Measurements from ENCODE around the gene CIAO1. TPM values are rescaled to one million over a fixed set of nuclear protein-coding genes. Genes with fewer than 3 reads are reported as not detected.
"Not testable (repeated sequence)": the region's sequence is repeated elsewhere in the genome, so short reads cannot be mapped to it uniquely, and the experiment has no call there.

CIAO1 gene
- polyA plus RNA-seq, 1 experiment = 90.0 TPM

DNA sequence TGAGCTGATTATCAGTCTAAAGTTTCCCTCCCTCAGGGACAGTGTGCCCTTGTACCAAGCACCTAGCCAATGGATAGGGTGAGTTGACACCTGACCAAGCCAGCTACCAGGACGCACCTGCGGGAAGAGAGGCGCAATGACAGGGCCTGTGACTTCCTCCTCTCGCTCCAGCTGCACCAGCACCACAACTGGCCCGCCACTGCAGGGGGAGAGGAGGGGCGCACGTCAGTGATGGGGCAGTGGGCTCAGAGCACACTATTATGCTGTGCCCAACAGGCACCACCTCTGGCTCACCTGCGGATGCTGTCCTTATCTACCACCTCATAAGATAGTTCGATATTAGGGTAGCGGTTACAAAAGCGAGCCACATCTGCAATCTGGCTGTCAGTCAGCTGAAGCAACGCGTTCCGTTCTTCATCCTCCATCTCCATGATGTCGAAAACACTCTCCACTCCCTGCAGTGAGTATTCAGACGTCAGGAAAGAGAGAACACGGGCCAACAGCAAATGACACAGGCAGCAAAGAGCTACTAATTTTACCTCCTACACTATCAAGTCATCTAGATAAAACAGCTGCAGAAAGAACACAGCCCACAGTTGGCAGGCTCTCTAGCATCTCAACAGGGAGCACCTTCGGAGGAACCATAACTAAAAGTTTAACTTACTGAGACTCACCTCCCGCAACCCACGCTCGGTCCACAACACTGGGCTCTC is 10.9 kb downstream of the CIAO1 start:
- TF ChIP-seq, protein P1, sequence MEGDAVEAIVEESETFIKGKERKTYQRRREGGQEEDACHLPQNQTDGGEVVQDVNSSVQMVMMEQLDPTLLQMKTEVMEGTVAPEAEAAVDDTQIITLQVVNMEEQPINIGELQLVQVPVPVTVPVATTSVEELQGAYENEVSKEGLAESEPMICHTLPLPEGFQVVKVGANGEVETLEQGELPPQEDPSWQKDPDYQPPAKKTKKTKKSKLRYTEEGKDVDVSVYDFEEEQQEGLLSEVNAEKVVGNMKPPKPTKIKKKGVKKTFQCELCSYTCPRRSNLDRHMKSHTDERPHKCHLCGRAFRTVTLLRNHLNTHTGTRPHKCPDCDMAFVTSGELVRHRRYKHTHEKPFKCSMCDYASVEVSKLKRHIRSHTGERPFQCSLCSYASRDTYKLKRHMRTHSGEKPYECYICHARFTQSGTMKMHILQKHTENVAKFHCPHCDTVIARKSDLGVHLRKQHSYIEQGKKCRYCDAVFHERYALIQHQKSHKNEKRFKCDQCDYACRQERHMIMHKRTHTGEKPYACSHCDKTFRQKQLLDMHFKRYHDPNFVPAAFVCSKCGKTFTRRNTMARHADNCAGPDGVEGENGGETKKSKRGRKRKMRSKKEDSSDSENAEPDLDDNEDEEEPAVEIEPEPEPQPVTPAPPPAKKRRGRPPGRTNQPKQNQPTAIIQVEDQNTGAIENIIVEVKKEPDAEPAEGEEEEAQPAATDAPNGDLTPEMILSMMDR (IDR thresholded peaks at IDR 0.05; ENCODE audit: insufficient read depth, low read depth, low read length) = no peak
- Histone ChIP-seq H3K36me3 (ENCODE audit: control insufficient read depth, insufficient read depth, low read length) (peaks cover 35% of the 10 kb centered on the region), H3K27me3 (ENCODE audit: control insufficient read depth, insufficient read depth, low read length) (no peaks in the 10 kb centered on the region), H3K4me3 (ENCODE audit: low read depth, low read length) (no peak overlapping the region)
- POLR2A ChIA-PET = no interaction called here
- no peak for DNase-seq (ENCODE audit: low read depth)
- CTCF ChIA-PET = interaction anchor here (1.5 kb wide), 1 partner anchor 138 kb away, joined by 3 read pairs; no protein-coding TSS in a partner anchor

DNA sequence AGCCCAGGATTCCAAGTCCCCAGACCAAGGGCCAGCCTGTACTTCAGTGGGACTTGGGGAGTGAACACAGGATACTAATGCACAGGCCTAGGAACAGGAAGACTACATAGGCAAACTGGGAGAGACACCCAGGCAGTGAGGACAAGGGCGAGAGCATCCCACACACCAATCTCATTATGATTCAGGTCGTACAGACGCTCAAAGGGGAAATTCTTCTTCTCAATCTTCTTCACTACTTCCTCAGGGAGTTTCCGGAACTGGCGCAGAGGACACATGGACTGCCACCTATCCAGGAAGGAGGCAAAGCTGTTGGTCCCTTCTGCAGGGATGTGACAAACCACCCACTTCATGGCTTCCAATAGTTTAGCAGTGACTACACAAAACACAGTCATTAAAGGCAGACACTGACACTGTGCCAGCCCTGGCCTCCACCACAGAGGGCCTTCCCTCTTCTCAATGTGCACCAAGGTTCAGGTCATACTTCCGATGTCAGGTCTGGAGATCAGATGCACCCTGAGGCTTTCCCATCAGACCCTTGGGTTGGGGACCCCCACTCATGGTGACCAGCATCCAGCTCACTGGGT is 21.3 kb downstream of the CIAO1 start:
- H3K4me3 ChIP-seq (ENCODE audit: low read depth, low read length) = no peak overlapping the region
- H3K36me3 ChIP-seq (ENCODE audit: control insufficient read depth, insufficient read depth, low read length) = peaks cover 74% of the 10 kb centered on the region
- no peaks in the 10 kb centered on the region for H3K27me3 ChIP-seq (ENCODE audit: control insufficient read depth, insufficient read depth, low read length)
- CTCF ChIA-PET = interaction anchor here (1.5 kb wide), 1 partner anchor 11 kb away, joined by 5 read pairs; no protein-coding TSS in a partner anchor
- TF ChIP-seq, protein P1 (IDR thresholded peaks at IDR 0.05; ENCODE audit: insufficient read depth, low read depth, low read length) = no peak
- DNase-seq (ENCODE audit: low read depth) = no peak
- POLR2A ChIA-PET = no interaction called here

DNA sequence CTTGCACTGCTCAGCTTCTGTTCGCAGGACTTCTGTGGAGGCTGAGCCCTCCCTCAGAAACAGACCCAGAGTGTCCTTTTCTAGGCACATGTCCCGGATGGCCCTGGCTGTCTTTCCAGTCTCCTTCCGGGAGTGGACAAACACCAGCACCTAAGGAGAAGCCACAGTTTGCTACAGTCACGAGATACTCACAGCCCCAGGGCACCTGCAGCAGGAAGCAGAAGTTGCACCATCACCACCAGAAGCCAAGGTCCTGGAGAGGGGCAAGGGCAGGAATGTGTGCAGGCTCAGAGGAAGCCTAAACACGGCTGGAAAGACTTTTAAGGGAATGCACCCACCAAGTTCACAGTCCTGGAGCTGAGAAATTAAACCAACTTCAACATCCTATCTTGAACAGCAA is 25.7 kb downstream of the CIAO1 start:
- Histone ChIP-seq H3K4me3 (ENCODE audit: low read depth, low read length) (no peak overlapping the region), H3K36me3 (ENCODE audit: control insufficient read depth, insufficient read depth, low read length) (peaks cover 53% of the 10 kb centered on the region), H3K27me3 (ENCODE audit: control insufficient read depth, insufficient read depth, low read length) (no peaks in the 10 kb centered on the region)
- POLR2A ChIA-PET = no interaction called here
- TF ChIP-seq, protein P1 (IDR thresholded peaks at IDR 0.05; ENCODE audit: insufficient read depth, low read depth, low read length) = no peak
- CTCF ChIA-PET = interaction anchor here (0.7 to 1.6 kb wide), 2 partner anchors 18 to 217 kb away, joined by 3 to 4 read pairs; no protein-coding TSS in a partner anchor
- DNase-seq (ENCODE audit: low read depth) = no peak

DNA sequence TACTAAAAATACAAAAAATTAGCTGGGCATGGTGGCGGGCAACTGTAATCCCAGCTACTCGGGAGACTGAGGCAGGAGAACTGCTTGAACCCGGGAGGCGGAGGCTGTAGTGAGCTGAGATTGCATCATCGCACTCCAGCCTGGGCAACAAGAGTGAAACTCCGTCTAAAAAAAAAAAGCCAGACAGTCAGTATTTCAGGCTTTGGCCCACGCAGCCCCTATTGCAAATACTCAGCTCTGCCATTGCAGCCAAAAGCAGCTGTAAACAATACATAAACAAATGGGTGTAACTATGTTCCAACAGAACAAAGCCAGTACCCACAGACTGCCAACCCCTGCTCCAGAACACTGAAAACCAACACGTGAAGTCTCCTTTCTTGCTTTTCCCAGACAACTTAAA is 28.2 kb downstream of the CIAO1 start:
- DNase-seq (ENCODE audit: low read depth); H3K4me3 ChIP-seq (ENCODE audit: low read depth, low read length); H3K27me3 ChIP-seq (ENCODE audit: control insufficient read depth, insufficient read depth, low read length); POLR2A ChIA-PET: not testable (repeated sequence)
- peaks cover 49% of the 10 kb centered on the region for H3K36me3 ChIP-seq (ENCODE audit: control insufficient read depth, insufficient read depth, low read length)
- CTCF ChIA-PET = interaction anchor here (1.5 kb wide), 1 partner anchor 273 kb away, joined by 3 read pairs; no protein-coding TSS in a partner anchor

DNA sequence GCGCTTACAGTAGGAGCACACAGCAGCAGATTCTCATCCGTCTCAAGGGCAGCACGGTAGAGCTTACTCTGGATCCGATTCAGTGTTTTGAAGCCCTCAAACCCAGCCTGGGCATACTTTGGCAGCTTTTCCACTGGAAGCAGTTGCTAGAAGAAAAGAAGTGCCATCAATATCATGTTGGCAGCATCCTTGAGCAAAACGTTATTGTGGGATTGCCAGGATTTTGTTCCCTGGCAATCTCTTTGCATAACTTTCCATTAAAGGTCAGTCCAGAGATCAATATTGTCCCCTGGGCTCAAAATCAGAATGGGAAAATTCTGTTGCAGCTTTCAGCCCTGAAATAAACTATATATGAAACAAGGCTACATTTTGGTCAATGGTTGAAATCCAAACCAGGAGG is 30.9 kb downstream of the CIAO1 start:
- H3K4me3 ChIP-seq (ENCODE audit: low read depth, low read length) = no peak overlapping the region
- TF ChIP-seq, protein P1 (IDR thresholded peaks at IDR 0.05; ENCODE audit: insufficient read depth, low read depth, low read length) = no peak
- no peaks in the 10 kb centered on the region for H3K27me3 ChIP-seq (ENCODE audit: control insufficient read depth, insufficient read depth, low read length)
- ChIA-PET POLR2A (no interaction called here), CTCF (no interaction called here)
- DNase-seq (ENCODE audit: low read depth) = no peak
- H3K36me3 ChIP-seq (ENCODE audit: control insufficient read depth, insufficient read depth, low read length) = peaks cover 37% of the 10 kb centered on the region

Data from BJ (cell line).